GM12864 (cell line): ENCODE results near the gene KIF26B.

ENCODE experiments used
- DNase-seq: peaks from one replicate; pipeline ENCODE4 v3.0.0-alpha.2; 2011; ENCODE audit warnings: low read depth
- H3K4me3 ChIP-seq: 2 replicates; pipeline ENCODE4 v1.5.1; 2011; ENCODE audit warnings: mild to moderate bottlenecking, low read depth, low read length, control low read depth
- TF ChIP-seq, protein P1 (sequence below): IDR thresholded peaks from 2 replicates; pipeline ENCODE4 v1.5.1; 2011; ENCODE audit warnings: low read depth, mild to moderate bottlenecking, moderate library complexity, low read length, control low read depth, inconsistent platforms; ENCODE audit errors: missing control alignments

KIF26B gene

GRCh38 chr1:245221805-245222204 is 67.0 kb downstream of the KIF26B start:
- no peak overlapping the region for H3K4me3 ChIP-seq
- TF ChIP-seq, protein P1, sequence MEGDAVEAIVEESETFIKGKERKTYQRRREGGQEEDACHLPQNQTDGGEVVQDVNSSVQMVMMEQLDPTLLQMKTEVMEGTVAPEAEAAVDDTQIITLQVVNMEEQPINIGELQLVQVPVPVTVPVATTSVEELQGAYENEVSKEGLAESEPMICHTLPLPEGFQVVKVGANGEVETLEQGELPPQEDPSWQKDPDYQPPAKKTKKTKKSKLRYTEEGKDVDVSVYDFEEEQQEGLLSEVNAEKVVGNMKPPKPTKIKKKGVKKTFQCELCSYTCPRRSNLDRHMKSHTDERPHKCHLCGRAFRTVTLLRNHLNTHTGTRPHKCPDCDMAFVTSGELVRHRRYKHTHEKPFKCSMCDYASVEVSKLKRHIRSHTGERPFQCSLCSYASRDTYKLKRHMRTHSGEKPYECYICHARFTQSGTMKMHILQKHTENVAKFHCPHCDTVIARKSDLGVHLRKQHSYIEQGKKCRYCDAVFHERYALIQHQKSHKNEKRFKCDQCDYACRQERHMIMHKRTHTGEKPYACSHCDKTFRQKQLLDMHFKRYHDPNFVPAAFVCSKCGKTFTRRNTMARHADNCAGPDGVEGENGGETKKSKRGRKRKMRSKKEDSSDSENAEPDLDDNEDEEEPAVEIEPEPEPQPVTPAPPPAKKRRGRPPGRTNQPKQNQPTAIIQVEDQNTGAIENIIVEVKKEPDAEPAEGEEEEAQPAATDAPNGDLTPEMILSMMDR, result no peak

GRCh38 chr1:245222931-245223595 is 68.3 kb downstream of the KIF26B start:
- no peak for DNase-seq
- H3K4me3 ChIP-seq, result no peak overlapping the region
- TF ChIP-seq, protein P1, result no peak

More at GRCh38 chr1:245221805-245222204, 67.0 kb downstream of the KIF26B start:
- no peak for DNase-seq

DNA sequence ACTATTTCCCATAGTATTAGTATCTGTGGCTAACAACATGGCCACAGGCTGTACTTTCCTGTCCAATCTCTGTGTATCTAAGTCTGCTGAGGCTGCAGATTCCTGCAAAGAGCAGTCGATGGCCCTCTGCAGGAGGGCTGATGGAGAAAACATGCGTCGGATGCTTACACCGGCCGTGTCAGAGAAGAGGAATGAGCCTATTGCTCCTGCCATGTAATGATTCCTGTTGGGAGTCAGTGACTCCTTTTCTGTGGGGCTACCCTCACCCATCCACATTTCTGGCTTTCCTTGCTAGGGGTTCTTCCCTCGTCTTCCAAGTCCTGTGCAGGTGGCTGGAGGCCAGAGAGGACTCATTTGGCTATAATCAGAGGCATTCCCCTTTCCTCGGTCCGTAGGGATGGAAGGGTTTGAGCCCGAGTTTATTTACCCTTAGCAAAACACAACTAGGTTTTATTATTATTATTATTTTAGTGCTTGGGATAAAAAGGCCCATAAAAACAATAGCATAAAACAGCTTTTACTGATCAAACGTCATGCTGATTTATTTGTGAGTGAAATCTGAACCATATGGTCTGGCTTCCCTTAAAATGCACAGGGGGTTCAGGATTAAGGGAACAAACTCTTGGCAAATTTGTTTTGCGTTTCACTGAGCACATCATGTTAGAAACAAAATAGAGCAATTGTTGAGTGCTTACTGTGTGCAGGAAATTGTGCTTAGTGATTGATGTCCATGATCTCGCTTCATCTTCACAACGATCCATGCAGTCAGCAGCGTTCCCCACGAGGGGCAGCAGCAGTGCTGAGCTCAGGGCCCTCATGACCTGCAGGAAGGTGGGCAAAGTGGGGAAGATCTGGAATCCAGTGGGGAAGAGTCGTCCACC is 70.8 kb downstream of the KIF26B start:
- DNase-seq, result no peak
- H3K4me3 ChIP-seq, result no peak overlapping the region
- TF ChIP-seq, protein P1, result no peak

DNA sequence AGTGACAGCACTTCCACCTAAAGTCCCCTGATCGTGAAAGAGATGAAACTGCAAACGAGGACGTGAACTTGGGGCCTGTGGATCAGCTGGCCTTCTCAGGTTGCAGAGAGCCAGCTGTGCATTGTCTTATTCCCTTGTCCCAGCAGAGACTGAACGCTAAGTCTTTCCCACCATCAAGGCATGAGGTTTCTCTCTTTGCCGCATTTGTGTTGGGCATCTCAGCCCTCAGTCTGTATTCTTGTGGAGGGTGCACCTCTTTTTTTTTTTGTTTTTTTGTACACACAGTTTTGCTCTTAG is 71.4 kb downstream of the KIF26B start:
- DNase-seq, result no peak
- H3K4me3 ChIP-seq, result no peak overlapping the region

DNA sequence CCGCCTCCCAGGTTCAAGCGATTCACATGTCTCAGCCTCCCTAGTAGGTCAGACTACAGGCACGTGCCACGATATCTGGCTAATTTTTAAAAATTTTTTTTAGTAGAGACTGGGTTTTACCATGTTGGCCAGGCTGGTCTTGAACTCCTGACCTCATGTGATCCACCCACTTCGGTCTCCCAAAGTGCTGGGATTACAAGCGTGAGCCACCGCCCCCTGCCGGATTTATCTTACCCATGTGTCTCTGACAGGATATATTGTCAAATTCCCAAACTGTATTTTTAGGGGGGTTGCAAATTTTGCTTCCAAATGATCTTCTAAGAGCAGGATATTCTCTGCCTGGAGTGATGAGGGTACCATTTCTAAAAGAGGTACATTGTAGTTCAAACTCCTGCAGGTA is 74.3 kb downstream of the KIF26B start:
- no peak overlapping the region for H3K4me3 ChIP-seq
- TF ChIP-seq, protein P1, result no peak
- DNase-seq, result no peak

More for the DNA sequence above, 71.4 kb downstream of the KIF26B start:
- TF ChIP-seq, protein P1, result no peak

- H3K4me3 ChIP-seq, result no peak overlapping the region
- TF ChIP-seq, protein P1, result no peak
- no peak for DNase-seq
These were observed 78.1 kb downstream of the KIF26B start for GRCh38 chr1:245232931-245233330.
